ENCODE data around the gene SUCLG2. TPM values are rescaled to one million over a fixed set of nuclear protein-coding genes. Genes with fewer than 3 reads are reported as not detected.

SUCLG2 gene
- total and polyA plus RNA-seq, 7 donors: 63.1 to 289 (median 70.9) TPM

DNA sequence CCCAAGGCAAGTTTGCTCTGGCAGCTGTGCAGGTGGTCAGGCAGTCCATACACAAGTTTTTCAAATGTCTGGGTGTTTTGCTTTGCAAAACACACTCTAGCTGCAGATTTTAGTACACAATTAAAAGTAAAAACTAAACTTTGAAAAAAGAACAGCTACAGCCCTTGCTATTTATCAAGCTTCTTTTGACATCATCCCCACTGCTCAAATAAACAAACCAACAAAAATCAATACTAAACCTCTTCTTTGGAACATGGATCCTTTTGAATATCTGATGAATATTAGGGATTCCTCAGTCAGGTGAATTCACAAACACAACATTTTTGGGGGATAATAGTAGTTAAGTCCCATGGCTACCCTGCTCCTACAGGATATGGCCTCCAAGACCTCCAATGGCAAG is 249.2 kb downstream of the SUCLG2 start:
- no peaks in the 10 kb centered on the region for H3K4me1 ChIP-seq
- H3K9me3 ChIP-seq: no peaks in the 10 kb centered on the region
- no peak overlapping the region for H3K4me3 ChIP-seq
- H3K36me3 ChIP-seq: peaks cover 0 to 7% (median 0%) of the 10 kb centered on the region in 4 donors
- intact Hi-C loops (cut with DNase I): no loop called here
- no peak for DNase-seq
- H3K27ac ChIP-seq: no peak overlapping the region
- no peaks in the 10 kb centered on the region for H3K27me3 ChIP-seq
- TF ChIP-seq, protein P1, sequence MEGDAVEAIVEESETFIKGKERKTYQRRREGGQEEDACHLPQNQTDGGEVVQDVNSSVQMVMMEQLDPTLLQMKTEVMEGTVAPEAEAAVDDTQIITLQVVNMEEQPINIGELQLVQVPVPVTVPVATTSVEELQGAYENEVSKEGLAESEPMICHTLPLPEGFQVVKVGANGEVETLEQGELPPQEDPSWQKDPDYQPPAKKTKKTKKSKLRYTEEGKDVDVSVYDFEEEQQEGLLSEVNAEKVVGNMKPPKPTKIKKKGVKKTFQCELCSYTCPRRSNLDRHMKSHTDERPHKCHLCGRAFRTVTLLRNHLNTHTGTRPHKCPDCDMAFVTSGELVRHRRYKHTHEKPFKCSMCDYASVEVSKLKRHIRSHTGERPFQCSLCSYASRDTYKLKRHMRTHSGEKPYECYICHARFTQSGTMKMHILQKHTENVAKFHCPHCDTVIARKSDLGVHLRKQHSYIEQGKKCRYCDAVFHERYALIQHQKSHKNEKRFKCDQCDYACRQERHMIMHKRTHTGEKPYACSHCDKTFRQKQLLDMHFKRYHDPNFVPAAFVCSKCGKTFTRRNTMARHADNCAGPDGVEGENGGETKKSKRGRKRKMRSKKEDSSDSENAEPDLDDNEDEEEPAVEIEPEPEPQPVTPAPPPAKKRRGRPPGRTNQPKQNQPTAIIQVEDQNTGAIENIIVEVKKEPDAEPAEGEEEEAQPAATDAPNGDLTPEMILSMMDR (IDR thresholded peaks at IDR 0.05): no peak
- TF ChIP-seq EP300 (IDR thresholded peaks at IDR 0.05): no peak

DNA sequence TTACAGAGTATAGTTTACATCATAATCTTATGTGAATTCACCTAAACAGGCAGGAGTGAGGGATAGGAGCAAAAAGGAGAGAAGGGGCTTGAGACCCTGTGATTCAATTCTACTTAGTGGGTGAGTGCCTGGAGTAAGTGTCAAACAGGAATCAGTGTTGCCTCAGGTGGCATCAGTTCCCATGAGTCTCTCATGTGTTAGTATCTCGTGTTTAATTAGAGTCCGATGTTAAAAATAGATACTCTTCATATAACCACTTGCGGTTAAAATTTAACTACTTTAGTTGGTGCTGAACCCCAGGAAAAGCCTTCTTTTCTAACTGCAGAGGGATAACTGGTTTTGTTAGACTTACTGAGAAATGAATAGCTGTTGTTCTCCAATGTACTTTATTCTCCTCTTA is 251.5 kb downstream of the SUCLG2 start:
- Histone ChIP-seq H3K4me1 (no peaks in the 10 kb centered on the region), H3K27me3 (no peaks in the 10 kb centered on the region), H3K27ac (no peak overlapping the region), H3K4me3 (no peak overlapping the region), H3K9me3 (no peaks in the 10 kb centered on the region), H3K36me3 (peaks cover 0 to 17% (median 2%) of the 10 kb centered on the region in 4 donors)
- TF ChIP-seq, protein P1 (IDR thresholded peaks at IDR 0.05): no peak
- no peak for TF ChIP-seq POLR2AphosphoS5 (IDR thresholded peaks at IDR 0.05)
- no peak for TF ChIP-seq POLR2A (IDR thresholded peaks at IDR 0.05)
- TF ChIP-seq EP300 (IDR thresholded peaks at IDR 0.05): no peak
- intact Hi-C loops (cut with DNase I): no loop called here
- WGBS, 2 donors: 57 to 79% methylated on average over 3 of the region's 3 CpGs
- DNase-seq: no peak

- Histone ChIP-seq H3K4me1 (no peaks in the 10 kb centered on the region), H3K27ac (no peak overlapping the region), H3K36me3 (peaks cover 0 to 17% (median 2%) of the 10 kb centered on the region in 4 donors), H3K27me3 (no peaks in the 10 kb centered on the region), H3K9me3 (no peaks in the 10 kb centered on the region), H3K4me3 (no peak overlapping the region)
- intact Hi-C loops (cut with DNase I): no loop called here
- TF ChIP-seq EP300 (IDR thresholded peaks at IDR 0.05) (no peak), POLR2AphosphoS5 (IDR thresholded peaks at IDR 0.05) (no peak), POLR2A (IDR thresholded peaks at IDR 0.05) (no peak)
- TF ChIP-seq, protein P1 (IDR thresholded peaks at IDR 0.05): no peak
- no peak for DNase-seq
- 86 to 89% methylated on average over 3 of the region's 3 CpGs for WGBS, 2 donors
These were observed 252.5 kb downstream of the SUCLG2 start for GRCh38 chr3:67401921-67402320.

DNA sequence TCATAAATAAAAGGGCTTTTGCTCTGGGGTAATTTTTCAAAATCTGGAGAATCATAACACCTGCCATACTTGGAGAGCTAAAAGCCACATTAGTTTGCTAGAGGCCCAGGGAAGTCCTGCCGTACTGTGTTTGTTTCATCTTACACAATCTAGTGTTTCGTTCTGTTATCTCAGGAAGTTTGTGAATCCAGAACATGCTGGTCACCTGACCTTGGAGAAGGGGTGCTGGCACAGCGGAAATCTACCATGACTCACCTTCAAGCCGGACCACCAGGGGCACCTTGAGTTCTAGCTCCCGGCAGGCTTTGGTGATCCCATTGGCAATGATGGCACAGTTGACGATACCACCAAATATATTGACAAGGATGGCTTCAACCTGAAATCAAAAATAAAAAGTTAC is 253.9 kb downstream of the SUCLG2 start:
- Histone ChIP-seq H3K27me3 (no peaks in the 10 kb centered on the region), H3K9me3 (no peaks in the 10 kb centered on the region), H3K4me1 (no peaks in the 10 kb centered on the region), H3K36me3 (peaks cover 0 to 17% (median 2%) of the 10 kb centered on the region in 4 donors), H3K27ac (no peak overlapping the region), H3K4me3 (no peak overlapping the region)
- intact Hi-C loops (cut with DNase I): no loop called here
- WGBS, 2 donors: 97 to 98% methylated on average over 6 of the region's 6 CpGs
- no peak for DNase-seq
- TF ChIP-seq POLR2AphosphoS5 (IDR thresholded peaks at IDR 0.05) (no peak), EP300 (IDR thresholded peaks at IDR 0.05) (no peak), POLR2A (IDR thresholded peaks at IDR 0.05) (no peak)
- TF ChIP-seq, protein P1 (IDR thresholded peaks at IDR 0.05): no peak

GRCh38 chr3:67389176-67389575 is 265.2 kb downstream of the SUCLG2 start:
- Histone ChIP-seq H3K27ac (no peak overlapping the region), H3K27me3 (no peaks in the 10 kb centered on the region), H3K9me3 (no peaks in the 10 kb centered on the region), H3K36me3 (no peaks in the 10 kb centered on the region), H3K4me3 (no peak overlapping the region), H3K4me1 (no peaks in the 10 kb centered on the region)
- no peak for DNase-seq
- WGBS, 2 donors: 70 to 92% methylated on average over 2 of the region's 2 CpGs
- TF ChIP-seq EP300 (IDR thresholded peaks at IDR 0.05) (no peak), POLR2A (IDR thresholded peaks at IDR 0.05) (no peak), POLR2AphosphoS5 (IDR thresholded peaks at IDR 0.05) (no peak)
- TF ChIP-seq, protein P1 (IDR thresholded peaks at IDR 0.05): no peak
- intact Hi-C loops (cut with DNase I): no loop called here
